IMR-90 (cell line): ENCODE results near the gene TBRG4. TPM values are rescaled to one million over a fixed set of nuclear protein-coding genes. Genes with fewer than 3 reads are reported as not detected.

Experiments
- ATAC-seq: fragments of 200-7000 bp; cut with Tn5 transposase; 2 replicates; pipeline ENCODE4 v1.9.1; 2020; ENCODE audit warnings: low read depth, mild to moderate bottlenecking, moderate library complexity
- BruUV-seq: library from RNA; stranded (reverse); fragments of 400-500 nt; replicated peaks from 2 replicates; lab custom pipeline; 2021; lab: Mats Ljungman, UMichigan
- CTCF ChIA-PET: fragments of 300-600 bp; formaldehyde crosslinking; extraction: SDS; loops from one replicate; lab custom pipeline; 2021; ENCODE audit warnings: antibody characterized with exemption; lab: Yijun Ruan, JAX
- POLR2A ChIA-PET: fragments of 300-600 bp; sonication (Branson Sonifier 250); formaldehyde crosslinking; loops from one replicate; lab custom pipeline; 2022; ENCODE audit warnings: antibody characterized with exemption; ENCODE audit not compliant: unreplicated experiment; lab: Charles Lee
- DNase-seq: peaks from one replicate; pipeline ENCODE4 v3.0.0; 2013
- H2AFZ ChIP-seq: replicated peaks from 2 replicates; pipeline ENCODE3; 2013; ENCODE audit warnings: low read length, mild to moderate bottlenecking; ENCODE audit not compliant: poor library complexity
- H2AK5ac ChIP-seq: 2 replicates; pipeline ENCODE4 v1.6.1; 2013; ENCODE audit warnings: low read depth, low read length, inconsistent platforms
- H2AK9ac ChIP-seq: replicated peaks from 2 replicates; pipeline ENCODE3; 2013; ENCODE audit warnings: mild to moderate bottlenecking, low read depth, low read length, moderate library complexity; ENCODE audit not compliant: poor library complexity
- H2BK120ac ChIP-seq: 2 replicates; pipeline ENCODE4 v1.6.1; 2013; ENCODE audit warnings: low read depth, low read length, inconsistent platforms
- H2BK15ac ChIP-seq: 3 replicates; pipeline ENCODE4 v1.6.1; 2013; ENCODE audit warnings: low read depth, low read length, inconsistent platforms
- H2BK20ac ChIP-seq: 2 replicates; pipeline ENCODE4 v1.6.1; 2013; ENCODE audit warnings: low read depth, mild to moderate bottlenecking, inconsistent platforms, low read length, moderate library complexity
- H2BK5ac ChIP-seq: 2 replicates; pipeline ENCODE4 v1.6.1; 2013; ENCODE audit warnings: mild to moderate bottlenecking, low read depth, low read length, inconsistent platforms; ENCODE audit not compliant: poor library complexity, severe bottlenecking
- H3K14ac ChIP-seq: replicated peaks from 2 replicates; pipeline ENCODE4 v1.6.1; 2013; ENCODE audit warnings: low read depth, low read length, inconsistent platforms
- H3K18ac ChIP-seq: 2 replicates; pipeline ENCODE4 v1.6.1; 2013; ENCODE audit warnings: low read depth, low read length, control low read depth
- H3K23ac ChIP-seq: 2 replicates; pipeline ENCODE4 v1.6.1; 2013; ENCODE audit warnings: low read depth, low read length, inconsistent platforms
- H3K27ac ChIP-seq: 2 replicates; pipeline ENCODE4 v1.5.1; 2013; ENCODE audit warnings: mild to moderate bottlenecking, control low read depth, low read length; ENCODE audit not compliant: insufficient read depth
- H3K27me3 ChIP-seq: 2 replicates; pipeline ENCODE4 v1.6.1; 2013; ENCODE audit warnings: low read length; ENCODE audit not compliant: control insufficient read depth, insufficient read depth
- H3K36me3 ChIP-seq: 2 replicates; pipeline ENCODE4 v1.6.1; 2013; ENCODE audit warnings: low read length, mixed read lengths; ENCODE audit not compliant: control insufficient read depth, insufficient read depth
- H3K4ac ChIP-seq: 2 replicates; pipeline ENCODE4 v1.6.1; 2013; ENCODE audit warnings: low read depth, low read length, inconsistent platforms
- H3K4me1 ChIP-seq: 2 replicates; pipeline ENCODE4 v1.6.1; 2013; ENCODE audit warnings: low read length, mixed read lengths; ENCODE audit not compliant: control insufficient read depth, insufficient read depth
- H3K4me2 ChIP-seq: 2 replicates; pipeline ENCODE4 v1.6.1; 2013; ENCODE audit warnings: low read depth, mild to moderate bottlenecking, control low read depth, low read length, moderate library complexity
- H3K4me3 ChIP-seq: 2 replicates; pipeline ENCODE4 v1.5.1; 2013; ENCODE audit warnings: low read depth, mild to moderate bottlenecking, control low read depth, low read length, moderate library complexity; ENCODE audit not compliant: insufficient read depth
- H3K56ac ChIP-seq: 2 replicates; pipeline ENCODE4 v1.6.1; 2013; ENCODE audit warnings: low read length, inconsistent platforms; ENCODE audit not compliant: insufficient read depth; ENCODE audit errors: extremely low read depth
- H3K79me1 ChIP-seq, 2 experiments: 2 replicates each; pipeline ENCODE4 v1.6.1; 2013; ENCODE audit warnings: low read length in 2 of 2, inconsistent platforms in 1 of 2, low read depth in 1 of 2
- H3K9ac ChIP-seq: 2 replicates; pipeline ENCODE4 v1.6.1; 2013; ENCODE audit warnings: low read depth, low read length, control low read depth
- H3K9me1 ChIP-seq: 2 replicates; pipeline ENCODE4 v1.6.1; 2013; ENCODE audit warnings: low read length, inconsistent platforms; ENCODE audit not compliant: insufficient read depth
- H3K9me3 ChIP-seq: 2 replicates; pipeline ENCODE4 v1.6.1; 2013; ENCODE audit warnings: low read length; ENCODE audit not compliant: control insufficient read depth, insufficient read depth
- H4K20me1 ChIP-seq: 2 replicates; pipeline ENCODE4 v1.6.1; 2013; ENCODE audit warnings: low read length, inconsistent platforms; ENCODE audit not compliant: insufficient read depth
- H4K5ac ChIP-seq: 2 replicates; pipeline ENCODE4 v1.6.1; 2013; ENCODE audit warnings: mild to moderate bottlenecking, low read depth, low read length, control low read depth
- H4K8ac ChIP-seq, 2 experiments: 2 replicates each; pipeline ENCODE4 v1.6.1; 2013; ENCODE audit warnings: low read depth in 2 of 2, low read length in 2 of 2, control low read depth in 1 of 2, inconsistent platforms in 1 of 2
- H4K91ac ChIP-seq: 2 replicates; pipeline ENCODE4 v1.6.1; 2013; ENCODE audit warnings: low read depth, low read length, inconsistent platforms; ENCODE audit not compliant: insufficient read depth
- BHLHE40 ChIP-seq: fragments of 150-350 bp; IDR thresholded peaks from 2 replicates; pipeline ENCODE4 v1.6.1; 2016; ENCODE audit warnings: mild to moderate bottlenecking, low read depth, low read length
- CEBPB ChIP-seq: IDR thresholded peaks from 2 replicates; pipeline ENCODE4 v1.6.1; 2012; ENCODE audit warnings: low read depth, low read length, improper control_type of control experiment
- CHD1 ChIP-seq: IDR thresholded peaks from 2 replicates; pipeline ENCODE4 v1.6.1; 2012; ENCODE audit warnings: low read depth, low read length, improper control_type of control experiment
- CTCF ChIP-seq: conservative IDR thresholded peaks from 2 replicates; pipeline ENCODE4 v1.5.1; 2012; ENCODE audit warnings: mild to moderate bottlenecking, low read depth, low read length, improper control_type of control experiment
- MAFK ChIP-seq: IDR thresholded peaks from 2 replicates; pipeline ENCODE4 v1.6.1; 2012; ENCODE audit warnings: low read depth, low read length, improper control_type of control experiment
- MAZ ChIP-seq: IDR thresholded peaks from 2 replicates; pipeline ENCODE4 v1.6.1; 2012; ENCODE audit warnings: low read depth, mild to moderate bottlenecking, low read length, improper control_type of control experiment, moderate library complexity, borderline replicate concordance
- MXI1 ChIP-seq: IDR thresholded peaks from 2 replicates; pipeline ENCODE4 v1.6.1; 2012; ENCODE audit warnings: low read depth, mild to moderate bottlenecking, low read length, moderate library complexity, borderline replicate concordance
- NFE2L2 ChIP-seq: fragments of 150-350 bp; IDR thresholded peaks from 2 replicates; pipeline ENCODE4 v1.6.1; 2016; ENCODE audit warnings: low read depth, mild to moderate bottlenecking, low read length
- POLR2A ChIP-seq: IDR thresholded peaks from 2 replicates; pipeline ENCODE4 v1.6.1; 2012; ENCODE audit warnings: mild to moderate bottlenecking, low read depth, low read length
- RCOR1 ChIP-seq: IDR thresholded peaks from 2 replicates; pipeline ENCODE4 v1.6.1; 2012; ENCODE audit warnings: mild to moderate bottlenecking, low read length, improper control_type of control experiment; ENCODE audit not compliant: insufficient replicate concordance
- RFX5 ChIP-seq: IDR thresholded peaks from 2 replicates; pipeline ENCODE4 v1.8.0; 2012; ENCODE audit warnings: low read depth, mild to moderate bottlenecking, low read length, moderate library complexity
- SMC3 ChIP-seq: fragments of 150-350 bp; IDR thresholded peaks from 2 replicates; pipeline ENCODE4 v1.6.1; 2016; ENCODE audit warnings: low read depth, mild to moderate bottlenecking, antibody characterized with exemption, low read length, moderate library complexity
- USF2 ChIP-seq: fragments of 150-350 bp; IDR thresholded peaks from 2 replicates; pipeline ENCODE4 v1.6.1; 2017; ENCODE audit warnings: mild to moderate bottlenecking, antibody characterized with exemption, low read length, low read depth
- WGBS, 2 experiments: methylation state at CpG; one replicate each; pipeline versions ENCODE4 v1.1.5 to v1.1.7; 2013; ENCODE audit warnings: missing lambda C conversion rate in 2 of 2; ENCODE audit not compliant: insufficient read length in 1 of 2; ENCODE audit errors: extremely low coverage in 2 of 2; 5-methylcytosine and 5-hydroxymethylcytosine counted together
- dilution Hi-C: fragments of 300-500 bp; cut with HindIII; formaldehyde crosslinking; loops from one replicate; pipeline ENCODE4 v1.14.3; 2018; ENCODE audit warnings: low sequenced_read_pairs; ENCODE audit not compliant: unreplicated experiment
- in situ Hi-C: fragments of 300-500 bp; cut with MboI; formaldehyde crosslinking; loops from 3 replicates; pipeline ENCODE4 v1.14.3; 2019; ENCODE audit warnings: low sequenced_read_pairs, inconsistent platforms, mixed read lengths
- intact Hi-C: fragments of 100-400 bp; cut with micrococcal nuclease; formaldehyde crosslinking; loops from 2 replicates; pipeline ENCODE4 v1.10.0; 2022
- polyA plus RNA-seq, 3 experiments: library from polyadenylated mRNA; depleted of rRNA; stranded (reverse); fragments of >200 nt; gene quantifications; 2 replicates each; pipeline ENCODE4 v1.2.3, GENCODE V29; 2012; ENCODE audit warnings: low replicate concordance in 1 of 3
- total RNA-seq: library from RNA; depleted of rRNA; stranded (reverse); fragments of >200 nt; gene quantifications from 2 replicates; pipeline ENCODE4 v1.2.3, GENCODE V29; 2012
- TF ChIP-seq, protein P1 (sequence below): fragments of 150-350 bp; IDR thresholded peaks from 2 replicates; pipeline ENCODE4 v1.6.1; 2016; ENCODE audit warnings: low read depth, mild to moderate bottlenecking, low read length, moderate library complexity, borderline replicate concordance

Gene TBRG4
- total and polyA plus RNA-seq, 2 of the 4 experiments (the other 2 are of a cell fraction): 71.6 to 77.6 TPM

DNA sequence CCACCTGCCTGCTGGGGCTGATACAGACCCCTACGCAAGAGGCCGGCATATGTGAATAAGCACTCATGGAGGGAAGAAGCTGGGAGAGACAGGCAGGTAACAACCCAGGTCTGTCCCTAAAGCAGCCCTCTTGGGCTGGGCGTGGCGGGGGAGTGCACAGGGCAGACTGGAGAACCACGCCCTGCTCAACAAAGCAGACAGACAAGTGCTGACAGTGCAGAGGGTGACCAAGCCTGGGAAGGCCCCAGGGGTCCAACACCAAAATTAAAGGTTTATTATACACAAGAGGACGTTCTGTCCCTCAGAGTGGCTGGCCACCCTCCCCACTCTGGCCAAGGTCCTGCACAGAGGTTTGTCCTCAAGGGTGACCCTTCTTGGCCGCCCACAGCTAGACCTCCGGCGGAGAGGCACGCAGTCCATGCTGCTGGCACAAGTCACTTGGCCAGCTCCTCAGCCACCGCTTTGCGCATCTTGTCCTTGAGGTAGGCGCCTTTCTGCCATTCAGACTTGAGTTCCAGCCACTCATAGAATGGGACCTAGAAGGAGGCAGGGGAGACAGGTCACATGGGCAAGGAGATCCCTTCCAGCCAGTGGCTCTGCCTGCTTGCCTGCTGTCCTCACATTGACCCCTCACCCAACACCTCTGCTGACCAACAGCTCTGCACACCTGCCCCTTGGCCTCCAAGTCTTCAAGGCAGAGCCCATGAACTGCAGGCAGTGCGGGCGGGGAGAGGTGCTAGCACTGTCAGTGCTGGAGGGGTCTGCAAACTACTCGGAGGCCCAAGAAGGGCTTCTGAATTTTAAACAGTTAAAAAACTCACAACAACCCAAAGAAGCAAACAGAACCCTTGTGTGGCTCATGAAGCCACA is 11.4 kb downstream of the TBRG4 start:
- Histone ChIP-seq H3K9me1 (no peaks in the 10 kb centered on the region; the same call in 1 of the 2 replicates), H3K14ac (no peak overlapping the region), H3K4me3 (no peak overlapping the region), H3K56ac (no peak overlapping the region), H4K5ac (no peak overlapping the region), H2AK5ac (no peak overlapping the region), H2BK5ac (no peak overlapping the region), H2BK120ac (no peak overlapping the region), H3K36me3 (peaks cover 63% of the 10 kb centered on the region), H3K4ac (no peak overlapping the region), H2AFZ (no peak overlapping the region), H3K9me3 (no peaks in the 10 kb centered on the region), H3K9ac (no peak overlapping the region), H4K8ac (no peak overlapping the region), H3K23ac (no peak overlapping the region), H2BK15ac (no peak overlapping the region), H2BK20ac (no peak overlapping the region), H3K4me2 (no peak overlapping the region), H3K27me3 (no peaks in the 10 kb centered on the region), H2AK9ac (no peak overlapping the region), H3K4me1 (no peaks in the 10 kb centered on the region), H3K27ac (no peak overlapping the region), H4K91ac (no peak overlapping the region), H3K18ac (no peak overlapping the region), H3K79me1 (peaks cover 10 to 15% of the 10 kb centered on the region in 2 experiments), H4K20me1 (peaks cover 6% of the 10 kb centered on the region)
- POLR2A ChIA-PET: no interaction called here
- in situ Hi-C loops: no loop called here
- CTCF ChIA-PET: interaction anchor here (0.9 kb wide), 1 partner anchor 15 kb away, joined by 3 read pairs; no protein-coding TSS in a partner anchor
- ATAC-seq (no peak), DNase-seq (no peak)
- BruUV-seq: no TSS peak
- intact Hi-C loops: no loop called here
- dilution Hi-C loops: loop anchor here (10.0 kb wide), 1 partner anchor 65 kb away; no protein-coding TSS in a partner anchor
- 96% methylated on average over 12 of the region's 16 CpGs; no CpG with 5 or more reads in 1 of the 2 experiments for WGBS, 2 experiments
- TF ChIP-seq MXI1: no peak
- no peak for TF ChIP-seq POLR2A
- no peak for TF ChIP-seq SMC3
- no peak for TF ChIP-seq RFX5
- TF ChIP-seq, protein P1, sequence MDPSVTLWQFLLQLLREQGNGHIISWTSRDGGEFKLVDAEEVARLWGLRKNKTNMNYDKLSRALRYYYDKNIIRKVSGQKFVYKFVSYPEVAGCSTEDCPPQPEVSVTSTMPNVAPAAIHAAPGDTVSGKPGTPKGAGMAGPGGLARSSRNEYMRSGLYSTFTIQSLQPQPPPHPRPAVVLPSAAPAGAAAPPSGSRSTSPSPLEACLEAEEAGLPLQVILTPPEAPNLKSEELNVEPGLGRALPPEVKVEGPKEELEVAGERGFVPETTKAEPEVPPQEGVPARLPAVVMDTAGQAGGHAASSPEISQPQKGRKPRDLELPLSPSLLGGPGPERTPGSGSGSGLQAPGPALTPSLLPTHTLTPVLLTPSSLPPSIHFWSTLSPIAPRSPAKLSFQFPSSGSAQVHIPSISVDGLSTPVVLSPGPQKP: no peak
- TF ChIP-seq NFE2L2: no peak
- no peak for TF ChIP-seq MAZ
- TF ChIP-seq MAFK: no peak
- TF ChIP-seq CHD1: no peak
- no peak for TF ChIP-seq RCOR1
- TF ChIP-seq USF2: no peak
- no peak for TF ChIP-seq CTCF
- TF ChIP-seq CEBPB: no peak
- TF ChIP-seq BHLHE40: no peak
